Measurements from ENCODE around the gene CREB3L2.
"Not testable (repeated sequence)": the region's sequence is repeated elsewhere in the genome, so short reads cannot be mapped to it uniquely, and the experiment has no call there.

CREB3L2 gene

GRCh38 chr7:138001529-138002095 lies at the start of gene CREB3L2:
Gene CREB3L2 (minus strand): TSS chr7:138002086. CDS start chr7:138001705, 381 bp downstream.
- DNase-seq: peak; percentile 65 to 66

- no peak for DNase-seq
Measured at GRCh38 chr7:138049505-138050116, 47.7 kb upstream of the CREB3L2 start.

GRCh38 chr7:138047907-138048306 lies 46.0 kb upstream of the CREB3L2 start:
- DNase-seq: no peak

- no peak for DNase-seq
Measured at GRCh38 chr7:138044897-138045296, 43.0 kb upstream of the CREB3L2 start.

- not testable (repeated sequence) for DNase-seq
Measured at GRCh38 chr7:138040063-138040462, 38.2 kb upstream of the CREB3L2 start.

- DNase-seq: no peak
Measured at GRCh38 chr7:138036135-138036534, 34.2 kb upstream of the CREB3L2 start.

- no peak for DNase-seq
Measured at GRCh38 chr7:138033241-138033640, 31.4 kb upstream of the CREB3L2 start.

GRCh38 chr7:138032770-138033169 lies 30.9 kb upstream of the CREB3L2 start:
- no peak for DNase-seq

- DNase-seq: no peak
Measured at GRCh38 chr7:138032186-138032585, 30.3 kb upstream of the CREB3L2 start.

- DNase-seq: no peak
Measured at GRCh38 chr7:138030679-138031351, 28.9 kb upstream of the CREB3L2 start.

GRCh38 chr7:138029941-138030340 lies 28.1 kb upstream of the CREB3L2 start:
- DNase-seq: no peak

GRCh38 chr7:138029126-138029525 lies 27.2 kb upstream of the CREB3L2 start:
- DNase-seq: no peak

- DNase-seq: no peak
Measured at GRCh38 chr7:138027100-138027499, 25.2 kb upstream of the CREB3L2 start.

GRCh38 chr7:138025215-138026186 lies 23.6 kb upstream of the CREB3L2 start:
- DNase-seq: no peak

- DNase-seq: no peak
Measured at GRCh38 chr7:138024765-138025164, 22.9 kb upstream of the CREB3L2 start.

GRCh38 chr7:138024343-138024691 lies 22.4 kb upstream of the CREB3L2 start:
- DNase-seq: no peak

GRCh38 chr7:138023618-138024342 lies 21.9 kb upstream of the CREB3L2 start:
- no peak for DNase-seq

- no peak for DNase-seq
Measured at GRCh38 chr7:138021889-138022288, 20.0 kb upstream of the CREB3L2 start.

- no peak for DNase-seq
Measured at GRCh38 chr7:138017992-138018391, 16.1 kb upstream of the CREB3L2 start.

- no peak for DNase-seq
Measured at GRCh38 chr7:138015096-138015495, 13.2 kb upstream of the CREB3L2 start.

- DNase-seq: no peak
Measured at GRCh38 chr7:138014686-138015085, 12.8 kb upstream of the CREB3L2 start.

- not testable (repeated sequence) for DNase-seq
Measured at GRCh38 chr7:138014201-138014600, 12.3 kb upstream of the CREB3L2 start.

GRCh38 chr7:138009350-138009653 lies 7.4 kb upstream of the CREB3L2 start:
- DNase-seq: no peak

All from CD4-positive, alpha-beta T cell treated with Interleukin-1 beta for 1 hour (primary cell).